GM12892 (cell line): ENCODE data around the gene PRICKLE2.

Experiments
- POLR2A ChIP-seq: IDR thresholded peaks from 2 replicates; pipeline ENCODE4 v1.6.1; 2011; ENCODE audit warnings: low read depth, low read length, control low read depth
- POLR2AphosphoS5 ChIP-seq: IDR thresholded peaks from 2 replicates; pipeline ENCODE4 v1.6.1; 2011; ENCODE audit warnings: low read depth, low read length, control low read depth

- TF ChIP-seq POLR2A (no peak), POLR2AphosphoS5 (no peak)
Observed at GRCh38 chr3:64253689-64254088, 28.4 kb upstream of the PRICKLE2 start.
